Gastrocnemius medialis (tissue), 4 donors: ENCODE results near the gene HLA-A. TPM values are rescaled to one million over a fixed set of nuclear protein-coding genes. Genes with fewer than 3 reads are reported as not detected.

Source experiments
- ATAC-seq, 2 donors: fragments of 150-250 bp; one replicate each; pipeline ENCODE4 v1.9.1; 2016
- DNase-seq, 2 donors: peaks; one replicate each; pipeline ENCODE4 v3.0.0-alpha.2; 2019
- H3K27ac ChIP-seq, 4 donors: fragments of 200-600 bp; sonication (generic); 1 replicate in 1 of 4; 2 replicates in 3 of 4; pipeline ENCODE4 v1.5.1; 2016 to 2018; ENCODE audit warnings: mild to moderate bottlenecking in 2 of 4, moderate library complexity in 1 of 4
- H3K27me3 ChIP-seq, 3 donors: fragments of 200-600 bp; sonication (generic) in 2 of 3; 1 replicate in 1 of 3; 2 replicates in 2 of 3; pipeline versions ENCODE4 v1.5.1 to v1.6.0; 2016 to 2019; ENCODE audit warnings: mild to moderate bottlenecking in 1 of 3, moderate library complexity in 1 of 3
- H3K36me3 ChIP-seq, 2 donors: fragments of 200-600 bp; sonication (generic) in 1 of 2; one replicate each; pipeline ENCODE4 v1.5.1; 2017 to 2018
- H3K4me1 ChIP-seq, 2 donors: fragments of 200-600 bp; sonication (generic) in 1 of 2; one replicate each; pipeline ENCODE4 v1.5.1; 2016 to 2017; ENCODE audit warnings: mild to moderate bottlenecking in 2 of 2
- H3K4me3 ChIP-seq, 4 donors: fragments of 200-600 bp; sonication (generic) in 3 of 4; 1 replicate in 1 of 4; 2 replicates in 3 of 4; pipeline ENCODE4 v1.5.1; 2016 to 2019; ENCODE audit warnings: mild to moderate bottlenecking in 2 of 4
- H3K9me3 ChIP-seq, 3 donors: fragments of 200-600 bp; sonication (generic) in 2 of 3; 1 replicate in 1 of 3; 2 replicates in 2 of 3; pipeline ENCODE4 v1.5.1; 2016 to 2019
- POLR2A ChIP-seq, 2 donors: fragments of 450-650 bp; IDR thresholded peaks; one replicate each; pipeline ENCODE4 v1.6.1; 2017; ENCODE audit warnings: antibody characterized with exemption in 2 of 2, mild to moderate bottlenecking in 2 of 2, moderate library complexity in 2 of 2
- in situ Hi-C, 4 donors: fragments of 200-750 bp; cut with MboI; loops; one replicate each; pipeline versions ENCODE4 v1.15.0 to v1.8.0; 2017; ENCODE audit warnings: low sequenced_read_pairs in 4 of 4
- intact Hi-C: fragments of 100-400 bp; cut with DNase I; formaldehyde crosslinking; loops from one replicate; pipeline ENCODE4 v1.15.1; 2023; ENCODE audit warnings: low total_unique reads
- total RNA-seq, 4 donors: library from RNA; depleted of rRNA; stranded (reverse); fragments of >200 nt; gene quantifications; one replicate each; pipeline versions ENCODE4 v1.1.0 to v1.2.3, GENCODE V29; 2016
- TF ChIP-seq, protein P1 (sequence below), 5 experiments: fragments of 450-650 bp in 3 of 5; fragments of 200-600 bp in 2 of 5; sonication (generic) in 2 of 5; IDR thresholded peaks in 4 of 5; conservative IDR thresholded peaks in 1 of 5; 1 replicate in 4 of 5; 2 replicates in 1 of 5; pipeline ENCODE4 v1.5.1; 2016 to 2019; ENCODE audit warnings: antibody characterized with exemption in 5 of 5, mild to moderate bottlenecking in 3 of 5, moderate library complexity in 3 of 5

HLA-A gene
- total RNA-seq, 4 donors from 2014 or later, result 149 to 161 (median 154) TPM

DNA sequence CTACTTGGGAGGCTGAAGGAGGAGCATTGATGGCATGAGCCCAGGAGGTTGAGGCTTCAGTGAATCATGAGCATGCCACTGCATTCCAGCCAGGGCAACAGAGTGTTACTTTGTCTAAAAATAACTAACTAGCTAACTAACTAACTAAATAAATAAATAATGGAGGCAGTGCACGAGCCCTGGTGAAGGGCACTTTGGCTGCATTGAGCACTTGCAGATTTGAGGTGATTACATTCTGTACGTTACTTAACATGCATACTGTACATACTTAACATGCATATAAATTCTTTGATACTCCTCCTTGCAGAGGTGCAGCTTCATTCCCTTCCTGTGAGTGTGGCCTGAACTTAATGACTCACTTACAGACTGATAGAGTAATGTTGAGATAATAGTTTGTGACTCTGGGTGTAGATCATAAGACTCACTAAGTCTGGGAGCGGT lies 10.7 kb downstream of the HLA-A start:
- DNase-seq (peak; percentile 78 to 81), ATAC-seq (peak; percentile 93)
- Histone ChIP-seq H3K9me3 (no peaks in the 10 kb centered on the region), H3K4me1 (peaks cover 9 to 14% of the 10 kb centered on the region in 2 donors), H3K36me3 (no peaks in the 10 kb centered on the region), H3K27me3 (no peaks in the 10 kb centered on the region), H3K27ac (peak overlapping the region; percentile 43 to 76 (median 60)), H3K4me3 (no peak overlapping the region)
- TF ChIP-seq POLR2A (IDR thresholded peaks at IDR 0.05), result no peak
- TF ChIP-seq, protein P1, sequence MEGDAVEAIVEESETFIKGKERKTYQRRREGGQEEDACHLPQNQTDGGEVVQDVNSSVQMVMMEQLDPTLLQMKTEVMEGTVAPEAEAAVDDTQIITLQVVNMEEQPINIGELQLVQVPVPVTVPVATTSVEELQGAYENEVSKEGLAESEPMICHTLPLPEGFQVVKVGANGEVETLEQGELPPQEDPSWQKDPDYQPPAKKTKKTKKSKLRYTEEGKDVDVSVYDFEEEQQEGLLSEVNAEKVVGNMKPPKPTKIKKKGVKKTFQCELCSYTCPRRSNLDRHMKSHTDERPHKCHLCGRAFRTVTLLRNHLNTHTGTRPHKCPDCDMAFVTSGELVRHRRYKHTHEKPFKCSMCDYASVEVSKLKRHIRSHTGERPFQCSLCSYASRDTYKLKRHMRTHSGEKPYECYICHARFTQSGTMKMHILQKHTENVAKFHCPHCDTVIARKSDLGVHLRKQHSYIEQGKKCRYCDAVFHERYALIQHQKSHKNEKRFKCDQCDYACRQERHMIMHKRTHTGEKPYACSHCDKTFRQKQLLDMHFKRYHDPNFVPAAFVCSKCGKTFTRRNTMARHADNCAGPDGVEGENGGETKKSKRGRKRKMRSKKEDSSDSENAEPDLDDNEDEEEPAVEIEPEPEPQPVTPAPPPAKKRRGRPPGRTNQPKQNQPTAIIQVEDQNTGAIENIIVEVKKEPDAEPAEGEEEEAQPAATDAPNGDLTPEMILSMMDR (IDR thresholded peaks at IDR 0.05 in 4 of 5, conservative IDR thresholded peaks at IDR 0.05 in 1 of 5), result no peak
- in situ Hi-C loops, result no loop called here
- intact Hi-C loops, result no loop called here

DNA sequence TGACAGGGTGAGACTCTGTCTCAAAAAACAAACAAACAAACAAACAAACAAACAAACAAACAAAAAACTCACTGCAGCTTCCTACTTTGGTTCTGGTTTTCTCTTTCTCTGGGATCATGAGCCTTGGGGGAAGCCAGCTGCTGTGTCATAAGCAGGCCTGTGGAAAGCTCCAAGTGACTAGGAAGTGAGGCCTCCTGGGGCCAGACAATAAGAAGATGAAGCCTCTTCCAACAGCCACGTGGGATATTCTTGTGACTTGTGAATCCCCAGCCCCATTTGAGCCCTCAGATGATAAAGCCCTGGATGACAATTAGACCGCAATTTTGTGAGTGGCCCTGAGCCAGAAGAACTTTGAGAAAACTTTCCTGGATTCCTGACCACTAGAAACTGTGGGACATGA lies 11.4 kb downstream of the HLA-A start:
- Histone ChIP-seq H3K4me1 (peaks cover 9 to 14% of the 10 kb centered on the region in 2 donors), H3K27ac (peak overlapping the region in 3 of 4 donors; percentile 54 to 76 (median 66)), H3K27me3 (no peaks in the 10 kb centered on the region), H3K36me3 (no peaks in the 10 kb centered on the region), H3K4me3 (no peak overlapping the region), H3K9me3 (no peaks in the 10 kb centered on the region)
- intact Hi-C loops (no loop called here), in situ Hi-C loops (no loop called here)
- DNase-seq (peak in 1 of 2 donors; percentile 35), ATAC-seq (no peak)
- no peak for TF ChIP-seq POLR2A (IDR thresholded peaks at IDR 0.05)
- TF ChIP-seq, protein P1 (IDR thresholded peaks at IDR 0.05 in 4 of 5, conservative IDR thresholded peaks at IDR 0.05 in 1 of 5), result no peak

DNA sequence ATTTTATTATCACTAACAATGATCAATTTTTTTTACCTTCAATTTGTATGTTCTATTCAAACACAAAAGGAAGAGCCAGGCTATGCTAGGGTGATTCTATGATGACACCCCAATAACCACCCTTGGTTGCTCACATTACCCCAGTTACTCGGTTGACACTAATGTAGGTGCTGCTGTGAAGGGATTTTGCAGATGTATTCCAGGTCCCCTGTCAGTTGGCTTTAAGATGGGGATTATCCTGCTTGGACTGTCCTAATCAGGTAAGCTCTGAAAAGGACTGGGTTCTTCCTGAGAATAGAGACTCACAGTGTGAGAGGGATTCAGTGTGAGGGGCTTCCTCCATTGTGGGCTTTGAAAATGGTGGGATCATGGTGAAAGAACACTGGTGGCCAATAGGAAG lies 11.9 kb downstream of the HLA-A start:
- H3K9me3 ChIP-seq, result no peaks in the 10 kb centered on the region
- ATAC-seq (no peak), DNase-seq (no peak)
- intact Hi-C loops, result no loop called here
- no peaks in the 10 kb centered on the region for H3K36me3 ChIP-seq
- H3K4me3 ChIP-seq, result no peak overlapping the region
- H3K27me3 ChIP-seq, result no peaks in the 10 kb centered on the region
- in situ Hi-C loops, result no loop called here
- peaks cover 9 to 14% of the 10 kb centered on the region in 2 donors for H3K4me1 ChIP-seq
- no peak for TF ChIP-seq POLR2A (IDR thresholded peaks at IDR 0.05)
- TF ChIP-seq, protein P1 (IDR thresholded peaks at IDR 0.05 in 4 of 5, conservative IDR thresholded peaks at IDR 0.05 in 1 of 5), result no peak
- H3K27ac ChIP-seq, result peak overlapping the region in 2 of 4 donors; percentile 66 to 76

- ATAC-seq (peak in 1 of 2 donors; percentile 24), DNase-seq (no peak)
- H3K36me3 ChIP-seq, result no peaks in the 10 kb centered on the region
- no peaks in the 10 kb centered on the region for H3K9me3 ChIP-seq
- no peaks in the 10 kb centered on the region for H3K27me3 ChIP-seq
- no peak overlapping the region for H3K27ac ChIP-seq
- peaks cover 9 to 14% of the 10 kb centered on the region in 2 donors for H3K4me1 ChIP-seq
- in situ Hi-C loops (no loop called here), intact Hi-C loops (loop anchor here (5.0 kb wide), 1 partner anchor 158 kb away; no protein-coding TSS in a partner anchor)
- H3K4me3 ChIP-seq, result no peak overlapping the region
- TF ChIP-seq POLR2A (IDR thresholded peaks at IDR 0.05), result no peak
- TF ChIP-seq, protein P1 (IDR thresholded peaks at IDR 0.05 in 4 of 5, conservative IDR thresholded peaks at IDR 0.05 in 1 of 5), result no peak
These were observed 13.5 kb downstream of the HLA-A start for GRCh38 chr6:29955783-29956182.

DNA sequence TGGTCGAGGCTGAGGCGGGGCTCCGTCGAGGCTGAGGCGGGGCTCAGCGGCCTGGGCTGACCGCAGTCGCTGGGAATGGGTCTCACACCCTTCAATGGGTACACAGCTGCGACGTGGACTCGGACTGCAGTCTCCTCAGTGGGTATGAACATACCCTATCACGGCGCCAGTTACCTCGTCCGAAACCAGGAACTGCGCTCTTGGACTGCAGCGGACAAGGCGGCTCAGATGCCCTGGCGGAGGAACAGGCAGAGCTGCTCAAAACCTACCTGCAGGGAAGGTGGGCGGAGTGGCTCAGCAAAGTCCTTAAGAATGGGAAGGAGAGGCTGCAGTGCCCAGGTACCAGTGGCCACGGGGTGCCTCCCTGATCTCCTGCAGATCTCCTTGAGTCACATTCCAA lies 14.2 kb downstream of the HLA-A start:
- Histone ChIP-seq H3K27ac (no peak overlapping the region), H3K36me3 (no peaks in the 10 kb centered on the region), H3K27me3 (no peaks in the 10 kb centered on the region), H3K9me3 (no peaks in the 10 kb centered on the region), H3K4me1 (peaks cover 9 to 14% of the 10 kb centered on the region in 2 donors), H3K4me3 (no peak overlapping the region)
- ATAC-seq, result no peak
- DNase-seq, result no peak
- intact Hi-C loops, result loop anchor here (5.0 kb wide), 1 partner anchor 159 kb away; no protein-coding TSS in a partner anchor
- TF ChIP-seq POLR2A (IDR thresholded peaks at IDR 0.05), result no peak
- TF ChIP-seq, protein P1 (IDR thresholded peaks at IDR 0.05 in 4 of 5, conservative IDR thresholded peaks at IDR 0.05 in 1 of 5), result no peak
- in situ Hi-C loops, result no loop called here
